Smooth muscle cell (in vitro differentiated cells): ENCODE data around the gene IGFBP7. TPM values are rescaled to one million over a fixed set of nuclear protein-coding genes. Genes with fewer than 3 reads are reported as not detected.

Source experiments
- DNase-seq: peaks from one replicate; lab custom pipeline; 2025; ENCODE audit not compliant: unreplicated experiment; lab: John Stamatoyannopoulos, UW
- H2AFZ ChIP-seq: fragments of 200-600 bp; sonication (generic); 2 replicates; pipeline ENCODE4 v1.6.0; 2016; ENCODE audit warnings: antibody characterized with exemption, low read depth, mild to moderate bottlenecking
- H3F3A ChIP-seq: fragments of 200-600 bp; sonication (generic); 2 replicates; pipeline ENCODE4 v1.6.0; 2017; ENCODE audit warnings: antibody characterized with exemption, low read depth
- H3K27ac ChIP-seq: fragments of 200-600 bp; sonication (generic); 2 replicates; pipeline ENCODE4 v1.5.1; 2016; ENCODE audit warnings: low read depth, mild to moderate bottlenecking
- H3K27me3 ChIP-seq: fragments of 200-600 bp; sonication (generic); 2 replicates; pipeline ENCODE4 v1.6.1; 2016; ENCODE audit warnings: low read depth, mild to moderate bottlenecking
- H3K36me3 ChIP-seq: fragments of 200-600 bp; sonication (generic); 2 replicates; pipeline ENCODE4 v1.5.1; 2016; ENCODE audit warnings: low read depth
- H3K4me1 ChIP-seq: fragments of 200-600 bp; sonication (generic); 2 replicates; pipeline ENCODE4 v1.5.1; 2016; ENCODE audit warnings: low read depth
- H3K4me2 ChIP-seq: fragments of 200-600 bp; sonication (generic); 2 replicates; pipeline ENCODE4 v1.6.0; 2016; ENCODE audit warnings: mild to moderate bottlenecking
- H3K4me3 ChIP-seq: fragments of 200-600 bp; sonication (generic); 2 replicates; pipeline ENCODE4 v1.5.1; 2016; ENCODE audit warnings: mild to moderate bottlenecking
- H3K79me2 ChIP-seq: fragments of 200-600 bp; sonication (generic); 2 replicates; pipeline ENCODE4 v1.6.0; 2016; ENCODE audit warnings: low read depth, mild to moderate bottlenecking
- H3K9ac ChIP-seq: fragments of 200-600 bp; sonication (generic); 2 replicates; pipeline ENCODE4 v1.6.0; 2016; ENCODE audit warnings: low read depth
- H3K9me3 ChIP-seq: fragments of 200-600 bp; sonication (generic); replicated peaks from 2 replicates; pipeline ENCODE4 v1.5.1; 2016; ENCODE audit warnings: low read depth
- H4K20me1 ChIP-seq: fragments of 200-600 bp; sonication (generic); 2 replicates; pipeline ENCODE4 v1.6.0; 2016; ENCODE audit warnings: low read depth
- CTCF ChIP-seq: fragments of 200-600 bp; sonication (generic); IDR thresholded peaks from 2 replicates; pipeline ENCODE4 v1.5.1; 2017; ENCODE audit warnings: borderline replicate concordance, mild to moderate bottlenecking, antibody characterized with exemption; ENCODE audit not compliant: insufficient read depth, poor library complexity, severe bottlenecking
- WGBS: methylation state at CpG from one replicate; pipeline ENCODE4 v1.1.7; 2016; ENCODE audit warnings: low lambda C conversion rate; 5-methylcytosine and 5-hydroxymethylcytosine counted together
- polyA plus RNA-seq: library from polyadenylated mRNA; unstranded; fragments of >200 nt; fragmentation: Nextera tagmentation; extraction: Ambion mirVana; gene quantifications from 2 replicates; pipeline ENCODE4 v1.2.1, GENCODE V29; 2016
- total RNA-seq: library from RNA; depleted of rRNA; stranded (reverse); fragments of >200 nt; gene quantifications from 2 replicates; pipeline ENCODE4 v1.2.3, GENCODE V29; 2014

IGFBP7 gene
- total and polyA plus RNA-seq, 2 experiments from 2014 or later: 998 to 1,684 TPM

GRCh38 chr4:57137261-57137660, 27.1 kb upstream of the IGFBP7 start:
- TF ChIP-seq CTCF: no peak
- no peak overlapping the region for H2AFZ ChIP-seq
- H3K4me1 ChIP-seq: no peaks in the 10 kb centered on the region
- no peaks in the 10 kb centered on the region for H3K9me3 ChIP-seq
- no peak overlapping the region for H3K27ac ChIP-seq
- H3K4me3 ChIP-seq: no peak overlapping the region
- DNase-seq: no peak
- H3K79me2 ChIP-seq: no peaks in the 10 kb centered on the region
- H3K4me2 ChIP-seq: no peak overlapping the region
- no peaks in the 10 kb centered on the region for H3K36me3 ChIP-seq
- no peaks in the 10 kb centered on the region for H3F3A ChIP-seq
- H4K20me1 ChIP-seq: no peaks in the 10 kb centered on the region
- no peak overlapping the region for H3K9ac ChIP-seq
- no peaks in the 10 kb centered on the region for H3K27me3 ChIP-seq

GRCh38 chr4:57136281-57136680, 26.1 kb upstream of the IGFBP7 start:
- no peak overlapping the region for H3K9ac ChIP-seq
- H3K27ac ChIP-seq: no peak overlapping the region
- peak overlapping the region; percentile 5 for H2AFZ ChIP-seq
- no peaks in the 10 kb centered on the region for H3K27me3 ChIP-seq
- no peaks in the 10 kb centered on the region for H3K36me3 ChIP-seq
- no peak for TF ChIP-seq CTCF
- no peak for DNase-seq
- H3K79me2 ChIP-seq: no peaks in the 10 kb centered on the region
- no peak overlapping the region for H3K4me3 ChIP-seq
- H3K9me3 ChIP-seq: no peaks in the 10 kb centered on the region
- no peaks in the 10 kb centered on the region for H3K4me1 ChIP-seq
- no peaks in the 10 kb centered on the region for H3F3A ChIP-seq
- no peak overlapping the region for H3K4me2 ChIP-seq
- no peaks in the 10 kb centered on the region for H4K20me1 ChIP-seq

GRCh38 chr4:57132743-57133137, 22.6 kb upstream of the IGFBP7 start:
- WGBS: 75% methylated on average over 2 of the region's 2 CpGs

More at GRCh38 chr4:57132743-57133137, 22.6 kb upstream of the IGFBP7 start:
- Histone ChIP-seq H3K4me1 (no peaks in the 10 kb centered on the region), H3K79me2 (no peaks in the 10 kb centered on the region), H3K9ac (no peak overlapping the region), H3K4me3 (no peak overlapping the region), H3K36me3 (no peaks in the 10 kb centered on the region), H4K20me1 (no peaks in the 10 kb centered on the region), H3K4me2 (no peak overlapping the region), H3K27me3 (no peaks in the 10 kb centered on the region), H3K9me3 (no peaks in the 10 kb centered on the region), H2AFZ (no peak overlapping the region), H3F3A (no peaks in the 10 kb centered on the region), H3K27ac (no peak overlapping the region)
- no peak for TF ChIP-seq CTCF
- DNase-seq: no peak
